CD4-positive, alpha-beta T cell treated with Interleukin-17A for 4 hours (primary cell): Measurements from ENCODE around the gene SLC4A8.
"Not testable (repeated sequence)": the region's sequence is repeated elsewhere in the genome, so short reads cannot be mapped to it uniquely, and the experiment has no call there.

ENCODE experiments used
- DNase-seq: peaks from one replicate; pipeline ENCODE4 v3.0.0-alpha.2; 2020; ENCODE audit warnings: mixed read lengths

Gene SLC4A8

GRCh38 chr12:51430196-51430895 lies 5.7 kb downstream of the SLC4A8 start:
- no peak for DNase-seq

GRCh38 chr12:51432921-51433320 lies 8.3 kb downstream of the SLC4A8 start:
- no peak for DNase-seq

- no peak for DNase-seq
Measured at GRCh38 chr12:51434305-51434704, 9.7 kb downstream of the SLC4A8 start.

GRCh38 chr12:51437431-51437830 lies 12.8 kb downstream of the SLC4A8 start:
- no peak for DNase-seq

GRCh38 chr12:51439330-51439729 lies 14.7 kb downstream of the SLC4A8 start:
- DNase-seq, result no peak

- no peak for DNase-seq
Measured at GRCh38 chr12:51441583-51441982, 17.0 kb downstream of the SLC4A8 start.

- no peak for DNase-seq
Measured at GRCh38 chr12:51442324-51442723, 17.7 kb downstream of the SLC4A8 start.

- DNase-seq, result no peak
Measured at GRCh38 chr12:51443573-51443972, 18.9 kb downstream of the SLC4A8 start.

- no peak for DNase-seq
Measured at GRCh38 chr12:51448618-51449256, 24.1 kb downstream of the SLC4A8 start.

- no peak for DNase-seq
Measured at GRCh38 chr12:51449580-51450246, 25.1 kb downstream of the SLC4A8 start.

- no peak for DNase-seq
Measured at GRCh38 chr12:51450333-51450732, 25.7 kb downstream of the SLC4A8 start.

- DNase-seq, result no peak
Measured at GRCh38 chr12:51450806-51451205, 26.2 kb downstream of the SLC4A8 start.

GRCh38 chr12:51454016-51454415 lies 29.4 kb downstream of the SLC4A8 start:
- not testable (repeated sequence) for DNase-seq

GRCh38 chr12:51455050-51455449 lies 30.4 kb downstream of the SLC4A8 start:
- DNase-seq, result not testable (repeated sequence)

- DNase-seq, result no peak
Measured at GRCh38 chr12:51458635-51459034, 34.0 kb downstream of the SLC4A8 start.

GRCh38 chr12:51460519-51460918 lies 35.9 kb downstream of the SLC4A8 start:
- DNase-seq, result no peak

- DNase-seq, result no peak
Measured at GRCh38 chr12:51465491-51465890, 40.9 kb downstream of the SLC4A8 start.

- DNase-seq, result no peak
Measured at GRCh38 chr12:51470116-51470515, 45.5 kb downstream of the SLC4A8 start.

- DNase-seq, result no peak
Measured at GRCh38 chr12:51471111-51471864, 46.7 kb downstream of the SLC4A8 start.

GRCh38 chr12:51472984-51473383 lies 48.4 kb downstream of the SLC4A8 start:
- no peak for DNase-seq

- no peak for DNase-seq
Measured at GRCh38 chr12:51473947-51474346, 49.3 kb downstream of the SLC4A8 start.

GRCh38 chr12:51475543-51475942 lies 50.9 kb downstream of the SLC4A8 start:
- DNase-seq, result no peak

- DNase-seq, result no peak
Measured at GRCh38 chr12:51480978-51481377, 56.3 kb downstream of the SLC4A8 start.
